Measurements from ENCODE around the gene CAND1. TPM values are rescaled to one million over a fixed set of nuclear protein-coding genes. Genes with fewer than 3 reads are reported as not detected.

The CAND1 gene
- total and polyA plus RNA-seq, 9 of the 15 experiments (the other 6 are each of a cell fraction or from before 2014, with no cell fraction given) = 24.0 to 167 (median 77.5) TPM

DNA sequence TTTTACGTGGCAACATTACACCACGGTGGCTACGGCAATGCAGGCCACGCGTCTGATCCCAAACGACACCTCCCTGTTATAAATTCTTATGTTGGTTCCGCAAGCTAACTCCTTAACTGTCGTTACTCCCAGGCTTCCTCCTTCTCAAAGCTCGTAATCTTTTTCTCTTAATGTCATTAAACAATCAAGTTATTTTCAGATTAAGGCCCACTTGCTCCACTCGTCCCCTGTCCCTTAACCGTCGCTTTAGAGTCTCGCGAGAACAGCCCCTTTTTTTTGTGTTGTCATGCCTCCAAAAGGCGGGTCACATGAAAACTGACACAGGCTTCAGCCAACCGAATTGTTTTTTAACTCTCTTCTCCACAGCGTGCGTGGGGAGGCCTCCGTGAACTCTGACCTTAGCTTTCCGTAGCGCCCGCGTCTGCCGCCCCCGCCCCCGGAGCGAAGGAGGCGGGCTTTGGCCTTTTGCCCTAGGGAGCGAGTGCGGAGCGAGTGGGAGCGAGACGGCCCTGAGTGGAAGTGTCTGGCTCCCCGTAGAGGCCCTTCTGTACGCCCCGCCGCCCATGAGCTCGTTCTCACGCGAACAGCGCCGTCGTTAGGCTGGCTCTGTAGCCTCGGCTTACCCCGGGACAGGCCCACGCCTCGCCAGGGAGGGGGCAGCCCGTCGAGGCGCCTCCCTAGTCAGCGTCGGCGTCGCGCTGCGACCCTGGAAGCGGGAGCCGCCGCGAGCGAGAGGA lies at the start of gene CAND1 (continued):
- TF ChIP-seq RBM34 (IDR thresholded peaks at IDR 0.05; ENCODE audit: borderline replicate concordance, insufficient read depth, low read length) = no peak
- TF ChIP-seq SIN3A (IDR thresholded peaks at IDR 0.05; ENCODE audit: borderline replicate concordance in 2 of 2, control insufficient read depth in 1 of 2, low read depth in 2 of 2, low read length in 2 of 2) = peak in 1 of 2 experiments; percentile 23; a peak in 1 of 4 replicates
- no peak for TF ChIP-seq COPS2 (conservative IDR thresholded peaks at IDR 0.05)
- no peak; the same call in 1 of the 2 replicates for TF ChIP-seq TFE3 (CRISPR knock-in tag; IDR thresholded peaks at IDR 0.05)
- TF ChIP-seq TSC22D4 (tag; IDR thresholded peaks at IDR 0.05) = no peak
- no peak for TF ChIP-seq HNRNPUL1 (IDR thresholded peaks at IDR 0.05; ENCODE audit: low read length)
- no peak for TF ChIP-seq SMARCB1 (IDR thresholded peaks at IDR 0.05; ENCODE audit: insufficient read length, low read depth)
- no peak for TF ChIP-seq SMAD2 (IDR thresholded peaks at IDR 0.05; ENCODE audit: low read depth, low read length)
- no peak for TF ChIP-seq ZNF785 (CRISPR knock-in tag; IDR thresholded peaks at IDR 0.05)
- peak; percentile 63; the same call in 1 of the 2 replicates for TF ChIP-seq FOSL1 (tag; conservative IDR thresholded peaks at IDR 0.05)
- TF ChIP-seq HES1 (IDR thresholded peaks at IDR 0.05; ENCODE audit: low read depth) = no peak
- TF ChIP-seq, protein P1, sequence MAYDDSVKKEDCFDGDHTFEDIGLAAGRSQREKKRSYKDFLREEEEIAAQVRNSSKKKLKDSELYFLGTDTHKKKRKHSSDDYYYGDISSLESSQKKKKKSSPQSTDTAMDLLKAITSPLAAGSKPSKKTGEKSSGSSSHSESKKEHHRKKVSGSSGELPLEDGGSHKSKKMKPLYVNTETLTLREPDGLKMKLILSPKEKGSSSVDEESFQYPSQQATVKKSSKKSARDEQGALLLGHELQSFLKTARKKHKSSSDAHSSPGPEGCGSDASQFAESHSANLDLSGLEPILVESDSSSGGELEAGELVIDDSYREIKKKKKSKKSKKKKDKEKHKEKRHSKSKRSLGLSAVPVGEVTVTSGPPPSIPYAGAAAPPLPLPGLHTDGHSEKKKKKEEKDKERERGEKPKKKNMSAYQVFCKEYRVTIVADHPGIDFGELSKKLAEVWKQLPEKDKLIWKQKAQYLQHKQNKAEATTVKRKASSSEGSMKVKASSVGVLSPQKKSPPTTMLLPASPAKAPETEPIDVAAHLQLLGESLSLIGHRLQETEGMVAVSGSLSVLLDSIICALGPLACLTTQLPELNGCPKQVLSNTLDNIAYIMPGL (CRISPR knock-in tag; IDR thresholded peaks at IDR 0.05) = no peak
- TF ChIP-seq SETDB1 (IDR thresholded peaks at IDR 0.05; ENCODE audit: low read length) = no peak
- TF ChIP-seq C11orf30 (IDR thresholded peaks at IDR 0.05; ENCODE audit: low read depth) = peak; percentile 89
- TF ChIP-seq PHF8 (IDR thresholded peaks at IDR 0.05; ENCODE audit: borderline replicate concordance, low read length) = peak; percentile 80
- no peak for TF ChIP-seq ZNF408 (CRISPR knock-in tag; IDR thresholded peaks at IDR 0.05; ENCODE audit: low read depth)
- TF ChIP-seq SFPQ (IDR thresholded peaks at IDR 0.05; ENCODE audit: low read depth, low read length) = no peak
- TF ChIP-seq SLC30A9 (CRISPR knock-in tag; IDR thresholded peaks at IDR 0.05) = no peak
- TF ChIP-seq POU5F1 (IDR thresholded peaks at IDR 0.05; ENCODE audit: borderline replicate concordance, low read depth, low read length, partially characterized antibody) = no peak

Measured in K562 (cell line).